Esophagus (tissue), 2 donors: ENCODE results near the gene MIOS. TPM values are rescaled to one million over a fixed set of nuclear protein-coding genes. Genes with fewer than 3 reads are reported as not detected.
"Not testable (repeated sequence)": the region's sequence is repeated elsewhere in the genome, so short reads cannot be mapped to it uniquely, and the experiment has no call there.

Source experiments
- H3K27ac ChIP-seq, 2 donors: one replicate each; pipeline ENCODE4 v1.5.1; 2013; ENCODE audit warnings: low read depth in 2 of 2, mild to moderate bottlenecking in 2 of 2, inconsistent platforms in 1 of 2, low read length in 1 of 2, moderate library complexity in 1 of 2
- H3K27me3 ChIP-seq, 2 donors: one replicate each; pipeline ENCODE4 v1.6.1; 2013; ENCODE audit warnings: low read length in 2 of 2, control low read depth in 1 of 2, mild to moderate bottlenecking in 1 of 2; ENCODE audit not compliant: insufficient read depth in 2 of 2, control insufficient read depth in 1 of 2
- H3K36me3 ChIP-seq, 2 donors: one replicate each; pipeline ENCODE4 v1.6.1; 2013; ENCODE audit warnings: low read length in 1 of 2; ENCODE audit not compliant: control insufficient read depth in 2 of 2, insufficient read depth in 2 of 2
- H3K4me1 ChIP-seq, 2 donors: one replicate each; pipeline ENCODE4 v1.6.1; 2013; ENCODE audit warnings: low read length in 1 of 2; ENCODE audit not compliant: control insufficient read depth in 2 of 2, insufficient read depth in 2 of 2
- H3K4me3 ChIP-seq, 2 donors: one replicate each; pipeline ENCODE4 v1.5.1; 2013; ENCODE audit warnings: low read length in 2 of 2, mild to moderate bottlenecking in 2 of 2, low read depth in 1 of 2, moderate library complexity in 1 of 2
- H3K9me3 ChIP-seq, 2 donors: one replicate each; pipeline ENCODE4 v1.6.1; 2013; ENCODE audit warnings: mild to moderate bottlenecking in 2 of 2, low read depth in 1 of 2, low read length in 1 of 2, moderate library complexity in 1 of 2; ENCODE audit not compliant: control insufficient read depth in 2 of 2, insufficient read depth in 1 of 2
- WGBS, 2 donors: extraction: QIAGEN DNeasy Blood & Tissue Kit; methylation state at CpG; one replicate each; pipeline ENCODE4 v1.1.7; 2013; 5-methylcytosine and 5-hydroxymethylcytosine counted together
- polyA plus RNA-seq, 2 donors: library from polyadenylated mRNA; stranded (reverse); fragments of 200-250 nt; gene quantifications; one replicate each; pipeline ENCODE4 v1.2.3, GENCODE V29; 2013
- donor health status: healthy with polysubstance abuse.
- donor health status: Bipolar disorder and iron deficiency.

The MIOS gene
- polyA plus RNA-seq, 2 donors: 17.6 to 22.1 TPM

DNA sequence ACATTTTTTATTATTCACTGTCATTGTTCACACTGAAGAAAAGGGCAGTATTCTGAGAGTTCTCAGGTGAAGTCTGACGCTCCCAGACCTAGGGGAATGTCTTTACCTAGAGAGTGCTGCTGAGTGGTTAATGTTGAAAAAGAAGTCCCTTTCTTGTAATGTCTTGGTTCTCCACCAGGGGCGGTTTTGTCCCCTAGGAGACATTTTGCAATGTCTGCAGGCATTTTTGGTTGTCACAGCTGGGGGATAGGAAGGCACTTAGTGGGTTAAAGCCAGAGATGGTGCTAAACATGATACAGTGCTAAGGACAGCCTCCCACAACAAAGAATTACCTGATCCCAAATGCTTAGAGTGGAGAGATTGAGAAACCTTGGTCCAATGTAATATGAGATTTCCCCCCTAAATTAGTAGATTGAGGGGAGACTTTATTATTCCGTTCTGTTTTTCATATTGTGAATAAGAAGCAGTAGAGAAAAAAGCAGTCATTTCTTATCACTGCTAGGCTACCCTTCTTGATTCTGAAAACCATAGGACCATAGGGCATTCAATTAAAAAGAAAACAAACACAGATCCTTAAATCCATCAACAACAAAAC is 87.0 kb downstream of the MIOS start:
- Histone ChIP-seq H3K4me3 (no peak overlapping the region), H3K36me3 (no peaks in the 10 kb centered on the region), H3K9me3 (no peaks in the 10 kb centered on the region), H3K27ac (no peak overlapping the region), H3K4me1 (no peaks in the 10 kb centered on the region), H3K27me3 (no peaks in the 10 kb centered on the region)
- WGBS, 2 donors: 76 to 77% methylated on average over 3 of the region's 3 CpGs

DNA sequence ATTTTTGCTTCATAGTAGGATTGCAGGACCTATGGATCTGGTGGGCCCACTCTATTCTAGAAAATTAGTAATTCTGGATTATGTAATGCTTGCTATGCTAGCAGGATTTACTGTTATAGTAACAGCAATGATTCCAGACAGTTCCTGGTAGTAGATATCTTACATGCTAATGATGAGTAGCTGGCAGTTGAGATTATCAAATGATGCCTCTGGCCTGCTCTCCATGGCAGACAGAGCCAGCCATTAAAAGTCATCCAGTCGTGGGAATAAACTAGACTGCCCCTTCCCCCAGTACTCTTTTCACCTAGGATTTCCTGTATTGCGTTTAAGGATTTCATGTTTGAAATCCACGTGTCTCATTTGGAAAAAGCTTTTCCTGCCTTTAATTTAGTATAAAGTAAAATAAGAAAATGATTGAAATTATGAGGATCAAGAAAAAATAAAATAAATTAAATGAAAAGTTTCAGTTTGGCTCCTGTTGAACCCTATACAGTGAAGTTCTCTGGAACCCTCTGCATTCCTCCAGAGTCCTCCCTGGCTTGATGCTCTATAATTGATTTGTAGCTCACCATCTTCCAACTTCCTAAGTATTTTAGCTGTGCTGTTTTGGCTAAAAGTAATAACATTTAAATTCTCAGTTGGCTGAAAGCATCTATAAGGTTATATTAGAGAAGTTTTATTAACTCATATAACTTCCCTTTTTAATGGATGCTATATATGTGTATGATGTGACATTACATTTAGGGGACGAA is 88.5 kb downstream of the MIOS start:
- Histone ChIP-seq H3K27ac (no peak overlapping the region), H3K4me1 (no peaks in the 10 kb centered on the region), H3K4me3 (no peak overlapping the region), H3K36me3 (no peaks in the 10 kb centered on the region), H3K9me3 (no peaks in the 10 kb centered on the region), H3K27me3 (no peaks in the 10 kb centered on the region)
- WGBS, 2 donors: 78 to 79% methylated on average over 4 of the region's 4 CpGs

DNA sequence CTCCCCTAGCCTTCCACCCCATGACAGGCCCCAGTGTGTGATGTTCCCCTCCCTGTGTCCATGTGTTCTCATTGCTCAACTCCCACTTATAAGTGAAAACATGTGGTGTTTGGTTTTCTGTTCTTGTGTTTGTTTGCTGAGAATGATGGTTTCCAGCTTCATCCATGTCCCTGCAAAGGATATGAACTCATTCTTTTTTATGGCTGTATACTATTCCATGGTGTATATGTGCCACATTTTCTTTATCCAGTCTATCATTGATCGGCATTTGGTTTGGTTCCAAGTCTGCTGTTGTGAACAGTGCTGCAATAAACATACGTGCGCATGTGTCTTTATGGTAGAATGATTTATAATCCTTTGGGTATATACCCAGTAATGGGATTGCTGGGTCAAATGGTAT is 89.8 kb downstream of the MIOS start:
- not testable (repeated sequence) for H3K36me3 ChIP-seq, H3K27me3 ChIP-seq, H3K4me3 ChIP-seq, H3K4me1 ChIP-seq, H3K27ac ChIP-seq, H3K9me3 ChIP-seq
- whole genome bisulfite sequencing, 2 donors: 98 to 100% methylated on average over 3 of the region's 3 CpGs

Other genes with a start within 250 kb of the MIOS start
- 1 to 10 TPM in 1 of 2 donors, under 1 TPM in 1; 0.60 to 1.1 TPM for gene COL28A1, start 31.0 kb upstream of the MIOS start, polyA plus RNA-seq
- 1 to 10 TPM; 1.8 to 4.9 TPM for gene UMAD1, start 73.9 kb downstream of the MIOS start, polyA plus RNA-seq
- 10 to 100 TPM; 16.4 to 28.1 TPM for gene RPA3, start 151.7 kb downstream of the MIOS start, polyA plus RNA-seq